GM19043 (cell line): ENCODE results near the gene A4GNT.

Experiments used
- ATAC-seq: cut with Tn5 transposase; IDR thresholded peaks from one replicate; pipeline ENCODE4 v1.9.1; 2021; ENCODE audit warnings: low read depth; ENCODE audit not compliant: unreplicated experiment

A4GNT gene

GRCh38 chr3:138081371-138082084 is 50.7 kb downstream of the A4GNT start:
- ATAC-seq, result no peak

DNA sequence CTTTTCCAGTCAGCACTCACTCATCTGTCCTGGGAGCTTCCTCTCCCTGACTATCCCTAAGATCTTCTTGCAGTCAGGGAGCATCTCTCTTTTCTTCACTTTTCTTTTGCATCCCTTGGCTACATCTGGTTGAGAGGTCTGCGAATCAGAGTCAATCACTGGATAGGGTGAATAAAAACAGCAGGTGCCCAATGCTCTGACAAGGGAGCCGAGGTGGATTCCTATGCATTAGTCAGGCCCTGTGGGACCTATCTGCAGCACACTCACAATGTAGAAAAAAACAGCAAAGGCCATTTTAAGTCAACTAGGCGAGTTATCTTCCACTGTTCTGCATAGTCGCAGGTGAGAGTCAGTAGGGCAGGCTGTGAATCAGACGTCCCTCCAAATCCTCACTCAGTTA is 52.3 kb downstream of the A4GNT start:
- ATAC-seq, result no peak

DNA sequence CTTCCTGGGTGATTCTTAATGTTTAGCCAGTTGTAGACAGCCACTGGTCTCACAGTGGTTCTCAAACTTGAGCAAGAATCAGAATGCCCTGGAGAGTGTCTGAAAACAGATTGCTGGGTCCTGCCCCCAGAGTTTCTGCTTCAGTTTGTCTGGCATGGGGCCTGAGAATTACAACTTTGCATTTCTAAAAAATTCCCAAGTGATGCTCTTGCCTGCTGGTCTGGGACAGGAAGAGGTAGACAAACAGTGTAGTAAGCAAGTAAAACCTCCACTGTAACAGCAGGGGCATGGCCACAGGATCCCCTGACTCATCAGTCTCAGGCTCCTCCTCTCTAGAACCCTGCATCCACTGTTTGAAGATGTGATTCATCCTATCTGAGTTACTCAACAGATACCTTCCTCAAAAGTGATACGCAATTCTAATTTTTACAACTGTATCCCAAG is 53.3 kb downstream of the A4GNT start:
- ATAC-seq, result no peak

- ATAC-seq, result no peak
Measured at GRCh38 chr3:138078096-138078495, 54.1 kb downstream of the A4GNT start.
